Psoas muscle (tissue), 8 donors: Measurements from ENCODE around the gene C2CD4C. TPM values are rescaled to one million over a fixed set of nuclear protein-coding genes. Genes with fewer than 3 reads are reported as not detected.

Experiments used
- ATAC-seq, 4 donors: fragments of 200-7000 bp; cut with Tn5 transposase; one replicate each; pipeline ENCODE4 v1.9.1; 2020; ENCODE audit warnings: moderate library complexity in 3 of 4, mild to moderate bottlenecking in 2 of 4
- DNase-seq, 2 donors: peaks; one replicate each; pipeline ENCODE4 v3.0.0-alpha.2; 2020
- H3K27ac ChIP-seq: fragments of 200-600 bp; one replicate; pipeline ENCODE4 v1.8.0; 2022
- H3K27me3 ChIP-seq, 3 donors: fragments of 200-600 bp in 1 of 3; one replicate each; pipeline versions ENCODE4 v1.6.1 to v1.8.0; 2013 to 2022; ENCODE audit warnings: low read length in 2 of 3, mild to moderate bottlenecking in 2 of 3, moderate library complexity in 1 of 3; ENCODE audit not compliant: insufficient read depth in 3 of 3
- H3K36me3 ChIP-seq, 2 donors: fragments of 200-600 bp in 1 of 2; one replicate each; pipeline versions ENCODE4 v1.6.1 to v1.8.0; 2013 to 2022; ENCODE audit warnings: low read depth in 1 of 2, mild to moderate bottlenecking in 1 of 2, moderate library complexity in 1 of 2; ENCODE audit not compliant: insufficient read depth in 1 of 2
- H3K4me1 ChIP-seq: fragments of 200-600 bp; one replicate; pipeline ENCODE4 v1.8.0; 2022
- H3K4me3 ChIP-seq: fragments of 200-600 bp; one replicate; pipeline ENCODE4 v1.8.0; 2022; ENCODE audit warnings: mild to moderate bottlenecking
- H3K9me3 ChIP-seq: fragments of 200-600 bp; one replicate; pipeline ENCODE4 v1.8.0; 2022
- CTCF ChIP-seq: fragments of 200-600 bp; IDR thresholded peaks from one replicate; pipeline ENCODE4 v1.8.0; 2022; ENCODE audit warnings: antibody characterized with exemption
- WGBS, 3 donors: extraction: QIAGEN DNeasy Blood & Tissue Kit; methylation state at CpG; one replicate each; pipeline versions ENCODE4 v1.1.6 to v1.1.7; 2013; 5-methylcytosine and 5-hydroxymethylcytosine counted together
- intact Hi-C, 2 donors: fragments of 100-400 bp; cut with DNase I; formaldehyde crosslinking; loops; one replicate each; pipeline versions ENCODE4 v1.11.0 to v1.14.2; 2022
- polyA plus RNA-seq, 3 donors: library from polyadenylated mRNA; stranded (reverse); fragments of 200-250 nt; gene quantifications; one replicate each; pipeline ENCODE4 v1.2.3, GENCODE V29; 2013
- total RNA-seq, 4 donors: library from RNA; stranded (reverse); fragmentation: NEBNext Ultra II Directional in 2 of 4; extraction: Animal tissue kit (Norgen Biotek cat#: 25700) in 2 of 4; gene quantifications; one replicate each; pipeline versions ENCODE4 v1.2.1 to v1.2.4, GENCODE V29; 2021 to 2023
- donor health status: healthy with polysubstance abuse.
- donor health status: DM: no; HTN: no; CAD: no; lungs with moderate emphysema.
- donor health status: Bipolar disorder and iron deficiency.
- donor health status: healthy.
- donor health status: DM: yes; HTN: yes; CAD: no.
- donor health status: DM: no; HTN: no; CAD: no.
- donor health status: DM: no; HTN: no; CAD: no.
- donor health status: DM: yes; HTN: yes; CAD: no.

Gene C2CD4C
- total and polyA plus RNA-seq, 7 donors: 0.47 to 1.3 (median 0.97) TPM

GRCh38 chr19:375395-376110 is 33.4 kb downstream of the C2CD4C start:
- Histone ChIP-seq H3K9me3 (no peaks in the 10 kb centered on the region), H3K36me3 (no peaks in the 10 kb centered on the region), H3K27me3 (peaks cover 0 to 52% (median 14%) of the 10 kb centered on the region in 3 donors), H3K4me3 (no peak overlapping the region), H3K4me1 (no peaks in the 10 kb centered on the region), H3K27ac (no peak overlapping the region)
- intact Hi-C loops: no loop called here
- WGBS, 3 donors: 81 to 85% (median 81%) methylated on average over 42 to 43 of the region's 43 CpGs
- TF ChIP-seq CTCF: no peak
- ATAC-seq (no peak), DNase-seq (no peak)

GRCh38 chr19:374886-375235 is 34.1 kb downstream of the C2CD4C start:
- intact Hi-C loops: no loop called here
- no peak for TF ChIP-seq CTCF
- H3K27me3 ChIP-seq: peaks cover 0 to 52% (median 14%) of the 10 kb centered on the region in 3 donors
- no peak overlapping the region for H3K27ac ChIP-seq
- H3K4me3 ChIP-seq: no peak overlapping the region
- H3K36me3 ChIP-seq: no peaks in the 10 kb centered on the region
- WGBS, 3 donors: 68 to 72% (median 72%) methylated on average over 17 of the region's 17 CpGs
- ATAC-seq (no peak), DNase-seq (no peak)
- H3K4me1 ChIP-seq: no peaks in the 10 kb centered on the region
- no peaks in the 10 kb centered on the region for H3K9me3 ChIP-seq

GRCh38 chr19:374183-374885 is 34.6 kb downstream of the C2CD4C start:
- intact Hi-C loops: no loop called here
- no peak overlapping the region for H3K27ac ChIP-seq
- 56 to 63% (median 60%) methylated on average over 22 to 23 of the region's 23 CpGs for WGBS, 3 donors
- H3K27me3 ChIP-seq: peaks cover 0 to 54% (median 14%) of the 10 kb centered on the region in 3 donors
- TF ChIP-seq CTCF: no peak
- DNase-seq (no peak), ATAC-seq (no peak)
- H3K4me1 ChIP-seq: no peaks in the 10 kb centered on the region
- no peak overlapping the region for H3K4me3 ChIP-seq
- H3K9me3 ChIP-seq: no peaks in the 10 kb centered on the region
- no peaks in the 10 kb centered on the region for H3K36me3 ChIP-seq

- Histone ChIP-seq H3K9me3 (no peaks in the 10 kb centered on the region), H3K4me3 (no peak overlapping the region), H3K27ac (no peak overlapping the region), H3K36me3 (no peaks in the 10 kb centered on the region), H3K27me3 (peaks cover 0 to 54% (median 16%) of the 10 kb centered on the region in 3 donors), H3K4me1 (no peaks in the 10 kb centered on the region)
- WGBS, 3 donors: 55 to 63% (median 56%) methylated on average over 23 to 24 of the region's 24 CpGs
- ATAC-seq (no peak), DNase-seq (no peak)
- intact Hi-C loops: no loop called here
- TF ChIP-seq CTCF: no peak
Measured at GRCh38 chr19:373391-374182, 35.4 kb downstream of the C2CD4C start.
